Smooth muscle cell (in vitro differentiated cells): Measurements from ENCODE around the gene UNC79. TPM values are rescaled to one million over a fixed set of nuclear protein-coding genes. Genes with fewer than 3 reads are reported as not detected.

ENCODE experiments used
- DNase-seq: peaks from one replicate; lab custom pipeline; 2025; ENCODE audit not compliant: unreplicated experiment; lab: John Stamatoyannopoulos, UW
- H2AFZ ChIP-seq: fragments of 200-600 bp; sonication (generic); 2 replicates; pipeline ENCODE4 v1.6.0; 2016; ENCODE audit warnings: antibody characterized with exemption, low read depth, mild to moderate bottlenecking
- H3F3A ChIP-seq: fragments of 200-600 bp; sonication (generic); 2 replicates; pipeline ENCODE4 v1.6.0; 2017; ENCODE audit warnings: antibody characterized with exemption, low read depth
- H3K27ac ChIP-seq: fragments of 200-600 bp; sonication (generic); 2 replicates; pipeline ENCODE4 v1.5.1; 2016; ENCODE audit warnings: low read depth, mild to moderate bottlenecking
- H3K27me3 ChIP-seq: fragments of 200-600 bp; sonication (generic); 2 replicates; pipeline ENCODE4 v1.6.1; 2016; ENCODE audit warnings: low read depth, mild to moderate bottlenecking
- H3K36me3 ChIP-seq: fragments of 200-600 bp; sonication (generic); 2 replicates; pipeline ENCODE4 v1.5.1; 2016; ENCODE audit warnings: low read depth
- H3K4me1 ChIP-seq: fragments of 200-600 bp; sonication (generic); 2 replicates; pipeline ENCODE4 v1.5.1; 2016; ENCODE audit warnings: low read depth
- H3K4me2 ChIP-seq: fragments of 200-600 bp; sonication (generic); 2 replicates; pipeline ENCODE4 v1.6.0; 2016; ENCODE audit warnings: mild to moderate bottlenecking
- H3K4me3 ChIP-seq: fragments of 200-600 bp; sonication (generic); 2 replicates; pipeline ENCODE4 v1.5.1; 2016; ENCODE audit warnings: mild to moderate bottlenecking
- H3K79me2 ChIP-seq: fragments of 200-600 bp; sonication (generic); 2 replicates; pipeline ENCODE4 v1.6.0; 2016; ENCODE audit warnings: low read depth, mild to moderate bottlenecking
- H3K9ac ChIP-seq: fragments of 200-600 bp; sonication (generic); 2 replicates; pipeline ENCODE4 v1.6.0; 2016; ENCODE audit warnings: low read depth
- H3K9me3 ChIP-seq: fragments of 200-600 bp; sonication (generic); replicated peaks from 2 replicates; pipeline ENCODE4 v1.5.1; 2016; ENCODE audit warnings: low read depth
- H4K20me1 ChIP-seq: fragments of 200-600 bp; sonication (generic); 2 replicates; pipeline ENCODE4 v1.6.0; 2016; ENCODE audit warnings: low read depth
- WGBS: methylation state at CpG from one replicate; pipeline ENCODE4 v1.1.7; 2016; ENCODE audit warnings: low lambda C conversion rate; 5-methylcytosine and 5-hydroxymethylcytosine counted together
- polyA plus RNA-seq: library from polyadenylated mRNA; unstranded; fragments of >200 nt; fragmentation: Nextera tagmentation; extraction: Ambion mirVana; gene quantifications from 2 replicates; pipeline ENCODE4 v1.2.1, GENCODE V29; 2016
- small RNA-seq: library from RNA; depleted of rRNA; stranded (forward); fragments of <200 nt; gene quantifications from one replicate; pipeline ENCODE3, GENCODE V24; 2014
- total RNA-seq: library from RNA; depleted of rRNA; stranded (reverse); fragments of >200 nt; gene quantifications from 2 replicates; pipeline ENCODE4 v1.2.3, GENCODE V29; 2014
- TF ChIP-seq, protein P1 (sequence below): fragments of 200-600 bp; sonication (generic); IDR thresholded peaks from 2 replicates; pipeline ENCODE4 v1.5.1; 2017; ENCODE audit warnings: borderline replicate concordance, mild to moderate bottlenecking, antibody characterized with exemption; ENCODE audit not compliant: insufficient read depth, poor library complexity, severe bottlenecking

Gene UNC79
- total and polyA plus RNA-seq, 2 experiments from 2014 or later = 0.06 to 0.36 TPM

DNA sequence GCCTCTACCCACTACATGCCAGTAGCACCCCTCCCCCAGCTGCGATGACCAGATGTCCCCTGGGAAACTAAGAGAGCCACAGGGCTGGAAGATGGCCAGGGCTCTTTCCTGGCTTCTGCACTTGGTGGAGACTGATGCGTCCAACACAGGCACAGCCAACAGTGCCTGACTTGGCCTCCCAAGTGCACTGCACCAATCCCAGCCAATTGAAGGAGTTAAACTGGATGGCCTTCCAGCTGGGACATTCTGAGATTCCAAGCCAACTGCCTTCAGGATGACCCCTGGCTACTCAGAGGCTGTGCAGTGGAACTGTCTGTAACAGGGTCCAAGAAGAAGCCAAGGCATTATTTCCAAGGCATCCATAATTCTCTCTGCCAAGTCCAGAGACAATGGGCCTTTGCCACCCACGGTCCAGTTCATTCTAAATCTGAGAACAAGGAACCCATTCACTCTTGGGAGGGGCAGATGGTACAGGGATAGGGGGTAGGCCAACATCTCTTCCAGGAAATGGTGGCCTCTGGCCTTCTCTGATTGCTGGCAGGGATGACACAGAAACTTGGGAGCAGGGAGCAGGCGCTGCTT is 322.3 kb downstream of the UNC79 start:
- Histone ChIP-seq H3K27me3 (no peaks in the 10 kb centered on the region), H3K4me1 (peaks cover 14% of the 10 kb centered on the region), H3K4me3 (no peak overlapping the region), H2AFZ (no peak overlapping the region), H3K4me2 (no peak overlapping the region), H3K27ac (no peak overlapping the region), H3K9me3 (no peaks in the 10 kb centered on the region), H3K79me2 (no peaks in the 10 kb centered on the region), H3K36me3 (no peaks in the 10 kb centered on the region), H3K9ac (no peak overlapping the region), H3F3A (no peaks in the 10 kb centered on the region), H4K20me1 (no peaks in the 10 kb centered on the region)
- TF ChIP-seq, protein P1, sequence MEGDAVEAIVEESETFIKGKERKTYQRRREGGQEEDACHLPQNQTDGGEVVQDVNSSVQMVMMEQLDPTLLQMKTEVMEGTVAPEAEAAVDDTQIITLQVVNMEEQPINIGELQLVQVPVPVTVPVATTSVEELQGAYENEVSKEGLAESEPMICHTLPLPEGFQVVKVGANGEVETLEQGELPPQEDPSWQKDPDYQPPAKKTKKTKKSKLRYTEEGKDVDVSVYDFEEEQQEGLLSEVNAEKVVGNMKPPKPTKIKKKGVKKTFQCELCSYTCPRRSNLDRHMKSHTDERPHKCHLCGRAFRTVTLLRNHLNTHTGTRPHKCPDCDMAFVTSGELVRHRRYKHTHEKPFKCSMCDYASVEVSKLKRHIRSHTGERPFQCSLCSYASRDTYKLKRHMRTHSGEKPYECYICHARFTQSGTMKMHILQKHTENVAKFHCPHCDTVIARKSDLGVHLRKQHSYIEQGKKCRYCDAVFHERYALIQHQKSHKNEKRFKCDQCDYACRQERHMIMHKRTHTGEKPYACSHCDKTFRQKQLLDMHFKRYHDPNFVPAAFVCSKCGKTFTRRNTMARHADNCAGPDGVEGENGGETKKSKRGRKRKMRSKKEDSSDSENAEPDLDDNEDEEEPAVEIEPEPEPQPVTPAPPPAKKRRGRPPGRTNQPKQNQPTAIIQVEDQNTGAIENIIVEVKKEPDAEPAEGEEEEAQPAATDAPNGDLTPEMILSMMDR = no peak
- 66% methylated on average over 4 of the region's 4 CpGs for WGBS
- DNase-seq = no peak

DNA sequence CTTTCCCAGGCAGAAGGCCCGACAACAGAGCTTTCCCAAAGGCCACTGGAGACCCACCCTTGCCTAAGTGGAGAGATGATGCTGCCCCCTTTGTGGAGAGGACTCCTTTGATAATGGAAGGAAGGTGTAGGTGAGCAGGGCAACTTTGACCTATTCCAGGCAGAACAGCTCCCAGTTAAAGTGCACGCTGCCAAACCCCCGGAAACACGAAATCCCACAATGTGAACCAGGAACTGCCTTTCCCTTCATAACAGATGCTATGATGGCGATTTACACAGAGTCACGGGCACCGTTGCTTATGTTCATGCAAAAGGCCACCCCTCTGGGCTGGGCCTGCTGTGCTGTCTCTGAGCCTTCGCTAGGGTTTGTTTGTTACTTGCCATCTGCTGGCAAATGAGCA is 322.9 kb downstream of the UNC79 start:
- Histone ChIP-seq H3K4me3 (no peak overlapping the region), H3K9me3 (no peaks in the 10 kb centered on the region), H3K27ac (no peak overlapping the region), H3K36me3 (no peaks in the 10 kb centered on the region), H2AFZ (no peak overlapping the region), H3K9ac (no peak overlapping the region), H3K4me2 (no peak overlapping the region), H3K27me3 (no peaks in the 10 kb centered on the region), H3K4me1 (peaks cover 13% of the 10 kb centered on the region), H3K79me2 (no peaks in the 10 kb centered on the region), H4K20me1 (no peaks in the 10 kb centered on the region), H3F3A (no peaks in the 10 kb centered on the region)
- WGBS = 96% methylated on average over 8 of the region's 8 CpGs
- TF ChIP-seq, protein P1 = no peak
- no peak for DNase-seq

- no peak overlapping the region for H3K4me2 ChIP-seq
- no peaks in the 10 kb centered on the region for H3F3A ChIP-seq
- TF ChIP-seq, protein P1 = no peak
Measured at GRCh38 chr14:93757206-93757605, 326.5 kb downstream of the UNC79 start.

More at GRCh38 chr14:93757206-93757605, 326.5 kb downstream of the UNC79 start:
- H4K20me1 ChIP-seq = no peaks in the 10 kb centered on the region
- H2AFZ ChIP-seq = no peak overlapping the region
- H3K79me2 ChIP-seq = no peaks in the 10 kb centered on the region
- H3K9me3 ChIP-seq = no peaks in the 10 kb centered on the region
- H3K27me3 ChIP-seq = no peaks in the 10 kb centered on the region
- H3K4me3 ChIP-seq = no peak overlapping the region
- peaks cover 1% of the 10 kb centered on the region for H3K4me1 ChIP-seq
- H3K27ac ChIP-seq = no peak overlapping the region
- WGBS = 68% methylated on average over 12 of the region's 12 CpGs
- H3K9ac ChIP-seq = no peak overlapping the region
- no peaks in the 10 kb centered on the region for H3K36me3 ChIP-seq
- no peak for DNase-seq

Small RNA genes within 50 kb of the gene (small RNA-seq; reads per million reads assigned to genes)
- gene RF00019 (not detected), gene RF02271 (not detected), gene RNU6-1258P (not detected)

Other genes starting within 250 kb of the UNC79 start
- 6.9 and 9.9 TPM in 2 replicates for gene MOAP1, start 246.0 kb upstream of the UNC79 start, total RNA-seq
- 7.7 and 8.2 TPM in 2 replicates for gene MOAP1, start 246.0 kb upstream of the UNC79 start, polyA plus RNA-seq
- 5.2 and 7.9 TPM in 2 replicates for gene LYSET, start 245.6 kb upstream of the UNC79 start, total RNA-seq
- 9.2 and 17.9 TPM in 2 replicates for gene LYSET, start 245.6 kb upstream of the UNC79 start, polyA plus RNA-seq
- 9.6 and 10.9 TPM in 2 replicates for gene GON7, start 223.9 kb upstream of the UNC79 start, total RNA-seq
- gene GON7, start 223.9 kb upstream of the UNC79 start, polyA plus RNA-seq = 8.5 and 8.6 TPM in 2 replicates
- gene UBR7, start 223.7 kb upstream of the UNC79 start, total RNA-seq = 12.8 and 22.7 TPM in 2 replicates
- 8.0 and 12.0 TPM in 2 replicates for gene UBR7, start 223.7 kb upstream of the UNC79 start, polyA plus RNA-seq
- gene BTBD7, start 97.9 kb upstream of the UNC79 start, total RNA-seq = 34.7 and 41.3 TPM in 2 replicates
- gene BTBD7, start 97.9 kb upstream of the UNC79 start, polyA plus RNA-seq = 14.1 and 25.9 TPM in 2 replicates
- not detected in 2 replicates for gene COX8C, start 83.8 kb upstream of the UNC79 start, total RNA-seq
- 1.1 TPM in 1 of 2 replicates, not detected in the other for gene COX8C, start 83.8 kb upstream of the UNC79 start, polyA plus RNA-seq